HG03135 (cell line): ENCODE results near the gene SLC25A39.
A peak's percentile ranks its signal among the peaks of the same experiment; 100 is the strongest.

Experiments
- ATAC-seq: cut with Tn5 transposase; IDR thresholded peaks from one replicate; pipeline ENCODE4 v1.9.1; 2021; ENCODE audit warnings: mild to moderate bottlenecking, moderate library complexity; ENCODE audit not compliant: unreplicated experiment

SLC25A39 gene

DNA sequence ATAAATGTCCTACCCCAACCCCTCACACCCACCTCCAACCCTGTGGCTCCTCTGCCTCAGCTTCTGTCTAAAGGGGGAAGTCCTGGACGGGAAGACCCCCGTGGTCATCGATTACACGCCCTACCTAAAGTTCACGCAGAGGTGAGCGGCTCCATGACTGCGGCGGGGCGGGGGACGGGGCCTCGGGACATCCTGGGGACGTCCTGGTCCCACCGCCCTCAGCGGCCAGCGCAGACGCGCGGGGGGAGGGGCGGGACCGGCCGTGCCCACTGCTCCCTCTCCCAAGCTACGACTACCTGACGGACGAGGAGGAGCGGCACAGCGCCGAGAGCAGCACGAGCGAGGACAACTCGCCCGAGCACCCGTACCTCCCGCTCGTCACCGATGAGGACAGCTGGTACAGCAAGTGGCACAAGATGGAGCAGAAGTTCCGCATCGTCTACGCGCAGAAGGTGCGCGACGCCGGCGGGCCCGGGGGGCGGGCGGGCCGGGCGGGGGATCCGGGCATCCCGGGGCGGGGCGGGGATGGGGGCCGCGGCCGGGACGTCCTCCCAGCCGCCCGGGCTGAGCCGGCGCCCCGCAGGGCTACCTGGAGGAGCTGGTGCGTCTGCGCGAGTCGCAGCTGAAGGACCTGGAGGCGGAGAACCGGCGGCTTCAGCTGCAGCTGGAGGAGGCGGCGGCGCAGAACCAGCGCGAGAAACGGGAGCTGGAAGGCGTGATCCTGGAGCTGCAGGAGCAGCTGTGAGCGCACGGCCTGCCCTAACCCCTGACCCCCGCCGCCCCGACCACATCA lies 9.6 kb downstream of the SLC25A39 start:
- no peak for ATAC-seq

DNA sequence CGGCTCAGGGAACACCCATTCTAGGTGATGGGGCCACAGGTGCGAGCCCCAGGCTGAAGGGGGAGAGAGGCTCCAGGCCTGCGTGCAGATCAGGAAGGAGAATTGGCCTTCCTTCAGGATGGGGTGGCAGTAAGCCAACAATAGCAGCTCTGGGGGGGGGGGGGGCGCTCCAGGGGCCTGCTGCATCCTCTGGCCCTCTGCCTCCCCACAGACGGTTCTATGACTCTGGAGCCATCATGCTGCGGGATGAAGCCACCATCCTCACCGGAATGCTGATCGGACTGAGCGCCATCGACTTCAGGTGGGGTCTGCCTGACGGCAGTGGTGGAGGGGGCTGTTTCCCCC lies 10.1 kb downstream of the SLC25A39 start:
- ATAC-seq = no peak

DNA sequence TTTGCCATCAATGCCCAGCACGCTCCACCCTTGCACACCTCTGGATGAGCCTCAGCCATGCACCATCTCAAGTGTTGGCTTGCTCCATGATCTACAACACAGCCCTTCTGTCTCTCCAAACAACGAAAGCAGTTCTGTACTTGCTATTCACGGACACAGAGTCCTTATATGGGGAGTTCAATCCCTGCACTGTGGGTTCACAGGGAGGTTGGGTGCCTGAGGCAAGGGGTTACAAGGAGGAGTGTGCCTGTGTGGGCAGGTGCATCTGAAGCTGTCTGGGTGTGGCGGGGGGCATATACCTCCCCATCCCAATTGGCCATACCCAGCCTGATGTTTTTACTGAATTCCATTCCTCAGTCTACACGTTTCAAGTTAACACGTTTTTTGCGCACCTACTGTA lies 10.6 kb downstream of the SLC25A39 start:
- no peak for ATAC-seq

DNA sequence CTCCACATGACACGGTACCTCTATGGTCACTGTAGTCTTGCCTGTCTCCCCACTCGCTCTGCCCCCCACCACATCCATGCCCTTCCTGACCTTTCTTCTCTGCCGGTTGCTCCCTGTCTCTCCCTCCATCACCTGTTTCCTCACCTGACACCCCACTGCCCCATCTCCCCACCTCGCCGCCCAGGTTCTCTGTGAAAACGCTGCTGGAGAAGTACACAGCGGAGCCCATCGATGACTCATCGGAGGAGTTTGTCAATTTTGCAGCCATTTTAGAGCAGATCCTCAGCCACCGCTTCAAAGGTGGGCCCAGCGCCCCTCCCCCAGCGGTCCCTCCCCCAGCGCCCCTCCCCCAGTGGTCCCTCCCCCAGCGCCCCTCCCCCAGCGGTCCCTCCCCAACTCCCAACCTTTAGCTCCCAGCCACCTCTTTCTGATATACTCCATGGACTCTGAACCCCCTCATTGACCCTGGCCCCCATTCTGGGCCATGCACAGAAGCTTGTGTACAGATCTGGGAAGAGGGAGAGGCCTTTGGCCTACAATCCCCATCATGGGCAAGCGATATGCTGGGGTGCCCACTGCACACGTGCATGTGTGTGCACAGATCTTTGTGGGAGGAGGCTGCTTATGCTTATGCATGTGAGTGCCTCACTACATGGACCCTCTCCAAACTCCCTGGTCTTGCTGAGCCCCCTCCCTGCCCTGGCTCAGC lies 12.1 kb downstream of the SLC25A39 start:
- ATAC-seq = no peak

DNA sequence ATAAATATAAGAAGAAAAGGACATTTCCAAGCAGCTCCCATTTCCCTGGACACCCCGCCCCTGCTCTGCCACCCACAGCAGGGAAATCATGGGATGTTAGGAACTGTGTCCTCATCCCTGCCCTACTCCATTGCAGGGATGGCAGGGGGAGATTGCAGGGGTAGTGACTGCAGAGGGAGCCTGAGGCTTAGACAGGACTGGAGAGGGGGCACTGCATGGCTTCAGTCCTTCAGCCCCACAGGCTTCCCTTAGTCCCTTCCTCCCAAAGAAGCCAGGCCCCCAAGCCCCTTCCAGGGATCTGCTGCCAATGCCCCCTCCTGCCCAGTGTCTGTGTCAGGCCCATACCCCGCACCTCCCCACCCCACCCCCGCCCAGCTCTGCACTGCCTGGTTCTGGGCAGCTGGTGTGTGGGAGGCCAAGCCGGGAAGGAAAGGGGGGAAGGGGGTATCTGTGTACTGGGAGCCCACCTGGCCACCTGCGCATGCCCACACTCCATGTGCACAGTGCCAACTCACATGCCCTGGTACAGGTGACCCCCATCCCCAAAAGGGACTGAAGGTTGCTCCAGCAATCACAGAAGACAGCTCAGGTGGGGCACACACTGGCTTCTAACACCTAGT lies 13.0 kb downstream of the SLC25A39 start:
- ATAC-seq = no peak

DNA sequence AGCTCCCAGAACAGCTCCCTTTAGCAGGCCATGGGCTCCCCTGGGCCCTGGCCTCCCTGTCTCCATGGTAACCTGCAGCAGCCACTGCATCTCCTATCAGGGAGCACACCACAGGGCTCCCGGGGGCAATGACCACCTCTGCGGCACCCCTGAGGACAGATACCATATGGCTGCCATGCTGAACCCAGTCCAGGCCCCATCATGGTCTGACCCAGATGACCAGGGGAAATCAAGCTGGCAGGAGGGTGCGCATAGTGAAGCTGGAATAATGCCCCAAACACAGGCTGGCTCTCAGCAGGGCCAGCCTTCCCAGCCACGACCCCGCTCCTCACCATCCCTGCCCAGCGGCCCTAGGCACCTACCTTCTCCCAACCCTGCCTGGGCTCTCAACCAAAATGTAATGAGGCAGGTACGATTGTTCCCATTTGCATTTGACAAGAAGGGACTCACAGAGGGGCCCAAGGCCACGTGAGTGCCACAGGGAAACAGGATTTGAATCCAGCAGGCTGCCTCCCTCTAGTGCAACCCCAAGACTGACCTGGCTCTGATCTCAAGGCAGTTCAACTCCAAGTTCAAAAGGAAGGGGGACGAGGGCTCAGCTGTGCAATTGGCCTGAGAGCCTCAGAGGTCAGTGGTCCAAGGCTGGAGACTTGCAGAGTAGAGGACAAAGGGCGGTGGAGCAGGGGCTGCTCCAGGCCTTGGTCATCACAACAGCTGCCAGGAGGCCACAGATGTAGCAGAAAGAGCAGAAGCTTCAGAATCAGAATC lies 13.8 kb downstream of the SLC25A39 start:
- ATAC-seq = no peak

DNA sequence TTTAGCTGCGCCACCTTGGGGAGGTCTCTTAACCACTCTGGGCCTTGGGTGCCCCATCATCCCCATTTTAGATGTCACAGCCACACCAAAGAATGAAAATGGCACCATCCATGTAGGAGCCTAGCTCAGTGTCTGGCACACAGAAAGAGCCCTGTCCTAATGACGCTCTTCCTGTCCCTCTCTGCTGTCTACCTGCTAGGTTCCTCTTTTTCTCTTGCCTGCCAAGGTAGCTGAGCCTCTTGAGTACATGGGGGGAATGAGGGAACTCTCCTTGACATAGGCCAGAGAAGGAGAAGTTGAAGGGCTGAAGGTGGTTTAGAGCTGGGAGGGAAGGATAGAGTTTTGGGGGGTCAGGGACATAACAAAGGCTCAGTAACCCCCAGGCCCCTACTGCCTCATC lies 14.4 kb downstream of the SLC25A39 start:
- no peak for ATAC-seq

DNA sequence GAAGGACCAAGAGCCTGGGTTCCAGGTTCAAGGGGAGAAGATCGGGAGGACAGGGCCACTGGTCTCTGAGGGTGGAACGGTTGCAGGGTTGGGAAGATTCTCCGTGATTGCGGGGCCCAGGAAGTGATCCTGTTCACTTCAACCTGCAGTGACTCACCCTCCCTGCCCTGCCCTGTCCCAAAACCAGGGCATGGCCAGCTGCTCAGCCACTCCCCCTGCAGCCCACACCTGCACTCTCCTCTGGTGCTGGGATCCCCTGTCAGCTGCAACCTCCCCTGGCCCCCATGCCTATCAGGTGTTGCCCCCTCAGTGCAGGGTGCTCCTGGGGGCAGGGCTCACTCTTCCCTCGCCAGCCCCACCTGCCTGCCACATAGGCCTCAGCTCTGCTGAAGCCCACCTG lies 15.2 kb downstream of the SLC25A39 start:
- no peak for ATAC-seq

DNA sequence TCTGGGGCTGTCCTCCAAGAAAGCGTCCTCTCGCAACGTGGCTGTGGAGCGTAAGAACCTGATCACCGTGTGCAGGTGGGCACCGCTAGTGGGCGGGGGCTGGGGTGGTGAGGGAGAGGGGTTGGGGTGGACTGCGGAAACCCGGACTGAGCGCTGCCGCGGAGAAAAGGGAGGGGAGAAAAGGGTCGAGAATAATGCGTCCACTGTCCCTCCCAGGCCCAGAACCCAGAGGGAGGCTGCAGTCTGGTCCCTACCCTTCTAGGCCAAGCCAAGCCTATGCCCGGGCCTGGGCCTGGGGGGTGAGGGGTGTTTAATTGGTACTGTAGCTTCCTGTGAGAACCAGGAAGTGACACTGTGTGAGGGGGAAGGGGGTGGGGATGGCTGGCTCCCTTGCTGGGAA lies 15.8 kb downstream of the SLC25A39 start:
- no peak for ATAC-seq

DNA sequence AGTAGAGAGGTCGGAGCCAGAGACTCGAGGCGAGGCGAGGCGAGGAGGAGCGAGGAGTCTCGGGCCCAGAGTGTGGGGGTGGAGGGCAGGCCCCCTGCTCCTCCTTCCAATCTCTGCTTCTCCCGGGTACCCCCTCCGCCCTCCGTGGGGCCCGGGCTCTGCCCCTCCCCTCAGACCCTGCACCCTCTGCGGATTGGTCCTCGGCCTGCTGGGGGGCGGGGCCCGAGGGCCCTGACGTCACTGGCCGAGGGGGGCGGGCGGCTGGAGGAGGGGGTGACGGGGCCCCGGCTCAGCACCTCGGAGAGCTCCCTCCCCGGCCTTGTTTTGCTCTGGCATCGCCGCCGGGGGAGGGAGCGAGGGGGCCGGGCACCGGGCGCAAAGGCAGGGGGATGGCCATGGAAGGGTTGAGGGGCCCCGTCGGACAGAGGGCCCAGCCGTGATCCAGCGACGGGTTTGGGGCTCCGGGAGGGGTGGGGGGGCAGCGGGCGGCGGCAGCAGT lies 16.3 kb downstream of the SLC25A39 start, which contains the start of gene RUNDC3A:
Gene RUNDC3A, plus strand, starts transcription at position 282 of the 499 bp plus-strand sequence. CDS start 232 bp downstream, outside the sequence.
- peak; percentile 51 for ATAC-seq

DNA sequence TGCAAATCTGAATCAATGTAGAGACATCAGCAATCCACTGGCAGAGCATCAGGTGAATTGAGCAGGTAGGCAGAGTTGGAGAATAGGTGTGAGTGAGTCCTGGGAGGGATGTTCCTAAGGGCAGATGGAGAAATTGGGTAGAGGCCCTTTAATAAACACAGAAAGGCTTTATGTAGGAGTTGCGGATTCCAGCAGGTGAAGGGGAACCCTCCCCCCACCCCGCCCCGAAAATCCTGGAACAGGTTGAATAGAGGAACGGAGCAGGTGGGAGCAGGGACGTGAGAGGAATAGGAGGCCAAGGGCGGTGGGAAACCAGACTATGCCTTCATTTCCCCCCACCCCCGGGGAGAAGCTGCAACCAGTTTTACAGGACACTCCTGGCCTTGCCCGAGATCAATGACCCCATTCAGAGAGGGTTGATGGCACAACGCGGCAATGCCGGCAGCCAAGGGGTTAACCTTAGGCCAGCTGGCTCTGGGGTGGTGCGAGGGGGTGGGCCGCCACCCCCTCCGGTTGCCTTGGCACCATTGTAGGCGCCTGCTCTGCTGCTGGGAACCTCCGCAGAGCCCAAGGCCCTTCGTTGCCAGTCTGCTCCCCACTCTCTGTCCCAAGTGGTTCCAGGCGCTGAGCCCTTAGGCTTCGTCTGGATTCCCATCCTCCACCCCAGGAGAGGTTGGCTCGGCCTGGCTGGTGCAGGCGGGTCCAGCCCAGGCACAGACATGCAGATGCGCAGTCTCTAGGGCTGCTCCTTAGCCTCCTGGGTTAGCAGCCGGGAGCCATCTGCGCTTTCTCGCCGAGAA lies 17.0 kb downstream of the SLC25A39 start:
- ATAC-seq = no peak

DNA sequence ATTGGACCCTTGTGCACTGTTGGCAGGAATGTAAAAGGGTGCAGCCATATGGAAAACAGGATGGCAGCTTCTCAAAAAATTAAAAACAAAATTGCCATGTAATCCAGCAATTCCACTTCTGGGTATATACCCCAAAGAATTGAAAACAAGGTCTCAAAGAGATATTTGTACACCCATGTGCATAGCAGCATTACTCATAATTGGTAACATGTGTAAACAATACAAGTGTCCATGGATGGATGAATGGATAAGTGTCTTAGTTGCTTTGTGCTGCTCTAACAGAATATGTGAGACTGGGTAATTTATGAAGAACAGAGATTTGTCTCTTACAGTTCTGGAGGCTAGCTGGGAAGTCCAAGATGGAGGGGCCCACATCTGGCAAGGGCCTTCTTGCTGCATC lies 20.0 kb downstream of the SLC25A39 start:
- ATAC-seq = no peak

DNA sequence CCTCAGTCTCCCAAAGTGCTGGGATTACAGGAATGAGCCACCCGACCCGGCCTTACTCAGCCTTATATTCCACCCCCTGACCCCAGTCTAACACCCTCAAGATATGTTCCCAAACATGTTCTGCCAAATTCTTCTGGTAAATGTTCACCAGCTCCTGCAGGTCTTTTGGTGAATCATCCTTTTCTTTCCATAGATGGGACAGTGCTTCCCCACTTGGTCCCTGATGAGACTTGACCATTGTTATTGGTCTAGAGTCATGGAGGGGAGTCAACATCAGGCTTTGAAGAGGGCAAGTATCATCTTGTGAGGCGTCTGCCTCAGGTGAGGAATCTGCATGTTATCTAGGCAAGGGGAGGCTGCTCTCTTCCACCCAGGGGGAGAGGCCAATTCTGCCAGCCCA lies 26.6 kb downstream of the SLC25A39 start:
- no peak for ATAC-seq

DNA sequence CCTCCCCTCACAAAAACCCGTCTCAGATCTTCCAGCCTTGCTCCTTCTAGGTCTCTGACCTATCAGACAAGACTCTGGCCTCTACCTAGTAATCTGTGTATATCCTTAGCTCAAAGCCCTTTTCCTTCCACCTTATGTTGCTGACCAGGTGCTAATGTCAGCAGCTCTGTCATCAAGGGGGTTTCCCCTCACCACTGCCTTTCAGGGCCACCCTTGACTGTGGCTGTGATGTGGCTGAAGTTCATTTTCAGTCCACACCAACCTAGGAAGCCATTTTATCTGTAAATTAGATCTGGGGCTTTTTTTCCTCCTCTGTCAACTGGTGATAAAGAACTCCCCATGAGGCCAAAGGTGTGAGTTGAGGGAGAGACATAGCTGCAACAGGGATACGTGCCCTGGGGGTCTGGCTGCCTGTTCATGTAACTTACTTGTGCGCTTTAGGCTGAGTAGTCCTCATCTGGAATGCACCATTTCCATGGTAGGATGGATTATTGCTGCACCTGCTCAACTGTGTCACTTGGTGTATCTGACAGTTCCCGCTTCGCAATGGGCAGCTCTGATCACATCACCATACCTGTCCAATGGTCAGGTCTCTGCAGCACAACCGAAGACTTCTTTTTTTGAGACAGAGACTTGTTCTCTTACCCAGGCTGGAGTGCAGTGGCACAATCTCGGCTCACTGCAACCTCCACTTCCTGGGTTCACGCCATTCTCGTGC lies 31.0 kb downstream of the SLC25A39 start:
- ATAC-seq = no peak

DNA sequence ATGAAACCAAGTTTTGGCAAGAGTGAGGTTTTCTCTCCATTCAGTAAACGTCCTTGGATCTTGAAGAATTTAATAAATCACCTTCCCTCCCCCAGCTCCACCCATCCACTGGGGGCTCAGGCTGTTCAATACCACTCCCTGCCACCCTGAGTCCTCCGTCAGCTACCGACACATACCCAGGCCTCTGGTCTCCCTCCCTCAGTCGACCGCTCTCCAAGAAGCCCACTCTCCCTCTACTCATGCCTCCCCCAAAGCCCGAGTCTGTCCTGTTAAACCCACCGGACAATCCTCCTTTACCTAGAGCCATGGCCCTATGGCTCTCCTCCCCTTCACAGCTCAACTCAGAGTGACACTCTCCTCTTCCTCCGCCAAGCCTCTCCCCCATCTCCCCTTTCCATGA lies 37.0 kb downstream of the SLC25A39 start:
- ATAC-seq = no peak

DNA sequence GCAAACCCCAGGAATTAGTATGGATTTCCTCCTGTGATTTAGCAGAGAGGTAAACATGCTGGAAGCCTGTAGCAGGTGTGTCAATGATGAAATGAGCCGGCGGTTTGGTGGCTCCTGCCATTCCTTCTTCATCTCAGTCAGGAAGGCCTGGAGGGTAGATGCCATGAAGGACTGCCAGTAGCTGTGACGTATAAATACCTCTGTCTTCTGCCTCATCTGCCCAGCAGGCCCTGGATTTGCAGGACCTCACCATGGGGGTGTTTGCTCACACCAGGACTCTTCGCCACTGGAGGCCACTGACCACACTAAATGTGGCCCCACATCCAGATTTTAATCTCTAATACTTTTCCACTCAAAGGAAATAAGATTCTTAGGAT lies 40.6 kb downstream of the SLC25A39 start:
- ATAC-seq = no peak

DNA sequence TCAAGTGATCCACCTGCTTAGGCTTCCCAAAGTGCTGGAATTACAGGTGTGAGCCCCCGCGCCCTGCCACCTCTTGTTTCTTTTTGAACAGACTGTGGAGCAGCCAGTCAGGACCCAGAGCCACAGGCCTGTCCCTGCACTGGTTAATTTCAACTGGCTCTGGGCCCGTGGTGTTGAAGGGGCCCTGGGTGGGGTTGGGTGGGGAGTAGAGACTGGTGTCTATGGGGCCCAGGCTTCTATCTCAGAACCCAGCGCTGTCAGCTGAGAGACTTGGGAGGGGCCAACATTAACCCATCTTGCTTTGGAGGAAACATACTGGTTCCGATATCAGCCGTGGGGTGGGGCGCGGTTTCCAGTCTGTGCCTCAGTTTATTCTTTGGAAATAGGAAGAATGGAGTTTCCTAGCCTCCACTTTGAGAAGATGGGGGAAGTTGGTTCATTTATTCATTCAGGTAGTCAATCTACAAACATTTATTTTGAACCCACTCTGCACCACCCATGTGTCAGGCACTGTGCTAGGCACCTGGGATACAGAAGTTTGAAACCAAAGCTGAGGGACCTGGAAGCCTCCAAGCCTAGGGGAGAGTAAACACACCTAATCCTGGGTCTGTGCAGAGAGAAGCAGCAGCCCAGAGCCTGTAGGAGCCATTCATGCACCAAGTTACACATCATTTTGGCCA lies 41.1 kb downstream of the SLC25A39 start:
- ATAC-seq = no peak

DNA sequence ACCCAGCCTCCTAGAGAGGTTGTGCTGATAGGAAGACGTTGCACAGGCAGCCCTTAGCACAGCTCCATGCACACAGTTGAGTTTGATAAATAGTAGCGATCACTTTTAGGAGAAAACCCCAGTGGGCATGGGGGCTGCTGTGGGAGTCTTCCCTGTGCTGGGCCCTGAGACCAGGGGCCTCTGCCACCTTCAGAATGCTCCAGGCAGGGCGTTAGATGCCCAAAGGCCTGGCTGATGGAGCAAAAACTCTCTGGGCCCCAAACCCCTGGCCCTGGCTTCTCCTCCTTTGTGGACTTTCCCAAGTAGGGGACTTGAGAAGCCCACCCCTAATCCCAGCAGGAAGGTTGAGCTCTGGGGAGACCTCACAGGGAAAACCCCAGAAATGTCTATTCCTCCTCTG lies 42.4 kb downstream of the SLC25A39 start:
- ATAC-seq = no peak

DNA sequence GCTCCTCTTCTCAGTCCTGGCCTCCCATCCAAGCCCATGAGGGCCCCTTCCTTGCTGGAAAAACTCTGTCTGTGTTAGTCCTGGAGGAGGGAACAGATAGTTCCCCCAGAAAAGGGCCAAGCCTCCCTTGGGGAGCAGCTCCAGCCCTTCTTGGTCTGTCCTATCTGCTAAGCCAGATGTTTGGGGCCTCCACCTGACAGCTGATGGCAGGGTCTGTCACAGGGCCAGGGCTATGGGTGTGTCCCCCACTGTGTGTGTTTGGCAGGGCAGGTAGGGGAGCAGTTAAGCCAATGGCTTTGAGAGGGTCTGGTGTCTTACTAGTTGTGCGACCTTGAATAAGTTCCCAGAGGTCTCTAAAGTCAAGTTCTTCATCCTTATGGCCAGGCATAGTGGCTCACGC lies 43.1 kb downstream of the SLC25A39 start:
- ATAC-seq = no peak
